GM23338 (cell line): ENCODE results near the gene UVRAG. TPM values are rescaled to one million over a fixed set of nuclear protein-coding genes. Genes with fewer than 3 reads are reported as not detected.

Experiments used
- ATAC-seq: fragments of 200-7000 bp; cut with Tn5 transposase; 3 replicates; pipeline ENCODE4 v1.9.1; 2020
- DNase-seq: peaks from one replicate; pipeline ENCODE4 v3.0.0-alpha.2; 2015; ENCODE audit warnings: low spot score
- H2AFZ ChIP-seq: fragments of 200-600 bp; sonication (generic); 2 replicates; pipeline ENCODE4 v1.8.0; 2016; ENCODE audit warnings: antibody characterized with exemption, mild to moderate bottlenecking, moderate library complexity
- H3F3A ChIP-seq: fragments of 200-600 bp; sonication (generic); replicated peaks from 2 replicates; pipeline ENCODE4 v1.8.0; 2017; ENCODE audit warnings: antibody characterized with exemption, mixed run types, low read depth
- H3K27ac ChIP-seq: fragments of 200-600 bp; sonication (generic); 2 replicates; pipeline ENCODE4 v1.6.1; 2016; ENCODE audit warnings: low read depth
- H3K27me3 ChIP-seq: fragments of 200-600 bp; sonication (generic); 2 replicates; pipeline ENCODE4 v1.8.0; 2016; ENCODE audit warnings: mild to moderate bottlenecking, mixed run types, moderate library complexity; ENCODE audit not compliant: insufficient read depth
- H3K36me3 ChIP-seq: fragments of 200-600 bp; sonication (generic); 2 replicates; pipeline ENCODE4 v1.8.0; 2016; ENCODE audit warnings: mild to moderate bottlenecking; ENCODE audit not compliant: insufficient read depth
- H3K4me1 ChIP-seq: fragments of 200-600 bp; sonication (generic); 2 replicates; pipeline ENCODE4 v1.8.0; 2016; ENCODE audit warnings: mild to moderate bottlenecking, moderate library complexity; ENCODE audit not compliant: insufficient read depth
- H3K4me2 ChIP-seq: fragments of 200-600 bp; sonication (generic); 2 replicates; pipeline ENCODE4 v1.7.1; 2017; ENCODE audit warnings: mixed run types
- H3K4me3 ChIP-seq: fragments of 200-600 bp; sonication (generic); 2 replicates; pipeline ENCODE4 v1.6.1; 2016; ENCODE audit warnings: mixed run types
- H3K79me2 ChIP-seq: fragments of 200-600 bp; sonication (generic); replicated peaks from 2 replicates; pipeline ENCODE4 v1.8.0; 2017; ENCODE audit warnings: mild to moderate bottlenecking; ENCODE audit not compliant: insufficient read depth
- H3K9me2 ChIP-seq: fragments of 200-600 bp; sonication (generic); 2 replicates; pipeline ENCODE4 v1.8.0; 2017; ENCODE audit not compliant: insufficient read depth
- H4K20me1 ChIP-seq: fragments of 200-600 bp; sonication (generic); replicated peaks from 2 replicates; pipeline ENCODE4 v1.8.0; 2017; ENCODE audit warnings: mild to moderate bottlenecking; ENCODE audit not compliant: insufficient read depth
- H3K27ac Mint-ChIP-seq: 2 replicates; pipeline ENCODE4 v1.8.0; 2020; ENCODE audit warnings: inconsistent platforms, mild to moderate bottlenecking, moderate library complexity, mixed read lengths
- H3K27me3 Mint-ChIP-seq: 3 replicates; pipeline ENCODE4 v1.8.0; 2022; ENCODE audit warnings: low read depth, mild to moderate bottlenecking, moderate library complexity, mixed read lengths, inconsistent platforms; ENCODE audit not compliant: insufficient read depth, poor library complexity
- H3K36me3 Mint-ChIP-seq: 3 replicates; pipeline ENCODE4 v1.8.0; 2021; ENCODE audit warnings: low read depth, mild to moderate bottlenecking, inconsistent platforms, moderate library complexity, mixed read lengths
- H3K4me1 Mint-ChIP-seq: 3 replicates; pipeline ENCODE4 v1.8.0; 2020; ENCODE audit warnings: mild to moderate bottlenecking, inconsistent platforms, mixed read lengths
- H3K4me3 Mint-ChIP-seq: 3 replicates; pipeline ENCODE4 v1.8.0; 2021; ENCODE audit warnings: moderate library complexity, mild to moderate bottlenecking, inconsistent platforms, mixed read lengths
- H3K9me3 Mint-ChIP-seq: 3 replicates; pipeline ENCODE4 v1.8.0; 2020; ENCODE audit warnings: moderate library complexity, mild to moderate bottlenecking, inconsistent platforms, mixed read lengths
- CREB1 ChIP-seq: fragments of 250-450 bp; sonication (Bioruptor Pico); IDR thresholded peaks from 2 replicates; pipeline ENCODE4 v1.5.0; 2020; ENCODE audit warnings: low read depth, mild to moderate bottlenecking, moderate library complexity
- CTCF ChIP-seq, 2 experiments: fragments of 200-600 bp in 1 of 2; sonication (generic) in 1 of 2; conservative IDR thresholded peaks; 2 replicates each; pipeline versions ENCODE4 v1.5.1 to v1.6.1; 2016 to 2017; ENCODE audit warnings: antibody characterized with exemption in 2 of 2, low read depth in 2 of 2, mild to moderate bottlenecking in 2 of 2, moderate library complexity in 1 of 2
- ETS1 ChIP-seq: IDR thresholded peaks from 2 replicates; pipeline ENCODE4 v1.6.1; 2016; ENCODE audit warnings: antibody characterized with exemption
- EZH2 ChIP-seq: fragments of 200-600 bp; sonication (generic); IDR thresholded peaks from one replicate; pipeline ENCODE4 v1.8.0; 2017; ENCODE audit warnings: antibody characterized with exemption, mild to moderate bottlenecking, low read depth; ENCODE audit not compliant: unreplicated experiment
- EZH2phosphoT487 ChIP-seq: fragments of 200-600 bp; sonication (generic); IDR thresholded peaks from one replicate; pipeline ENCODE4 v1.8.1; 2018; ENCODE audit warnings: antibody characterized with exemption; ENCODE audit not compliant: unreplicated experiment
- JUNB ChIP-seq: IDR thresholded peaks from one replicate; pipeline ENCODE4 v1.6.1; 2016; ENCODE audit warnings: antibody characterized with exemption; ENCODE audit not compliant: unreplicated experiment
- NANOG ChIP-seq: IDR thresholded peaks from 2 replicates; pipeline ENCODE4 v1.6.1; 2016; ENCODE audit warnings: antibody characterized with exemption, borderline replicate concordance
- ZNF462 ChIP-seq: fragments of 250-450 bp; sonication (Bioruptor Pico); IDR thresholded peaks from 2 replicates; pipeline ENCODE4 v1.5.0; 2020; ENCODE audit warnings: mild to moderate bottlenecking, moderate library complexity
- polyA plus RNA-seq: library from polyadenylated mRNA; unstranded; fragments of >200 nt; fragmentation: Nextera tagmentation; extraction: Ambion mirVana; gene quantifications from 2 replicates; pipeline ENCODE4 v1.2.1, GENCODE V29; 2016
- total RNA-seq: library from RNA; depleted of rRNA; stranded (reverse); fragments of >200 nt; shearing (Covaris generic); gene quantifications from 2 replicates; pipeline ENCODE4 v1.2.3, GENCODE V29; 2014

UVRAG gene
- total and polyA plus RNA-seq, 2 experiments from 2014 or later = 15.3 to 17.4 TPM

GRCh38 chr11:75905434-75905833 lies 90.4 kb downstream of the UVRAG start:
- Histone ChIP-seq H3K4me3 (no peak overlapping the region), H2AFZ (no peak overlapping the region), H4K20me1 (no peaks in the 10 kb centered on the region), H3F3A (no peaks in the 10 kb centered on the region), H3K4me2 (no peak overlapping the region), H3K79me2 (no peaks in the 10 kb centered on the region), H3K4me1 (no peaks in the 10 kb centered on the region), H3K27ac (no peak overlapping the region), H3K27me3 (no peaks in the 10 kb centered on the region), H3K9me2 (no peaks in the 10 kb centered on the region), H3K36me3 (no peaks in the 10 kb centered on the region)
- no peak for DNase-seq
- Mint-ChIP-seq H3K27ac (no peak overlapping the region), H3K36me3 (no peaks in the 10 kb centered on the region), H3K27me3 (no peaks in the 10 kb centered on the region), H3K4me3 (no peak overlapping the region), H3K9me3 (no peaks in the 10 kb centered on the region), H3K4me1 (no peaks in the 10 kb centered on the region)
- TF ChIP-seq ZNF462 (no peak), CREB1 (CRISPR knock-in tag) (no peak), NANOG (no peak), EZH2 (no peak), CTCF (conservative IDR thresholded peaks at IDR 0.05; ENCODE audit: low read depth in 2 of 2) (no peak), JUNB (no peak), EZH2phosphoT487 (no peak), ETS1 (no peak)
- ATAC-seq = no peak
